IPS-15b (cell line): ENCODE results near the gene TMED6.

Experiments used
- H3K27me3 ChIP-seq: one replicate; pipeline ENCODE4 v1.6.1; 2013; ENCODE audit warnings: low read length; ENCODE audit not compliant: control insufficient read depth, insufficient read depth
- H3K36me3 ChIP-seq: one replicate; pipeline ENCODE4 v1.6.1; 2013; ENCODE audit warnings: low read length; ENCODE audit not compliant: control insufficient read depth, insufficient read depth
- H3K4me1 ChIP-seq: one replicate; pipeline ENCODE4 v1.6.1; 2013; ENCODE audit warnings: mild to moderate bottlenecking, low read length; ENCODE audit not compliant: control insufficient read depth, insufficient read depth
- H3K4me3 ChIP-seq: one replicate; pipeline ENCODE4 v1.5.1; 2013; ENCODE audit warnings: low read depth, low read length
- H3K9ac ChIP-seq: one replicate; pipeline ENCODE4 v1.6.1; 2013; ENCODE audit warnings: low read depth, mild to moderate bottlenecking, low read length
- H3K9me3 ChIP-seq: one replicate; pipeline ENCODE4 v1.6.1; 2013; ENCODE audit warnings: mild to moderate bottlenecking, low read length; ENCODE audit not compliant: control insufficient read depth, insufficient read depth

TMED6 gene

GRCh38 chr16:69319826-69320739, 31.5 kb downstream of the TMED6 start:
- no peaks in the 10 kb centered on the region for H3K9me3 ChIP-seq
- no peak overlapping the region for H3K4me3 ChIP-seq
- H3K36me3 ChIP-seq: peaks cover 77% of the 10 kb centered on the region
- no peak overlapping the region for H3K9ac ChIP-seq
- H3K27me3 ChIP-seq: no peaks in the 10 kb centered on the region
- no peaks in the 10 kb centered on the region for H3K4me1 ChIP-seq

- Histone ChIP-seq H3K36me3 (peaks cover 70% of the 10 kb centered on the region), H3K27me3 (no peaks in the 10 kb centered on the region), H3K4me1 (no peaks in the 10 kb centered on the region), H3K9ac (no peak overlapping the region), H3K4me3 (no peak overlapping the region), H3K9me3 (no peaks in the 10 kb centered on the region)
These were observed 32.2 kb downstream of the TMED6 start for GRCh38 chr16:69319381-69319780.

- peaks cover 66% of the 10 kb centered on the region for H3K36me3 ChIP-seq
- no peaks in the 10 kb centered on the region for H3K27me3 ChIP-seq
- no peak overlapping the region for H3K9ac ChIP-seq
- H3K4me1 ChIP-seq: no peaks in the 10 kb centered on the region
- no peaks in the 10 kb centered on the region for H3K9me3 ChIP-seq
- no peak overlapping the region for H3K4me3 ChIP-seq
These were observed 32.7 kb downstream of the TMED6 start for GRCh38 chr16:69318911-69319289.

GRCh38 chr16:69318177-69318910, 33.2 kb downstream of the TMED6 start:
- Histone ChIP-seq H3K27me3 (no peaks in the 10 kb centered on the region), H3K4me1 (no peaks in the 10 kb centered on the region), H3K4me3 (no peak overlapping the region), H3K9ac (no peak overlapping the region), H3K9me3 (no peaks in the 10 kb centered on the region), H3K36me3 (peaks cover 62% of the 10 kb centered on the region)

GRCh38 chr16:69316595-69317034, 35.0 kb downstream of the TMED6 start:
- Histone ChIP-seq H3K36me3 (peaks cover 49% of the 10 kb centered on the region), H3K27me3 (no peaks in the 10 kb centered on the region), H3K4me1 (no peaks in the 10 kb centered on the region), H3K4me3 (no peak overlapping the region), H3K9me3 (no peaks in the 10 kb centered on the region), H3K9ac (no peak overlapping the region)

GRCh38 chr16:69315486-69316311, 35.9 kb downstream of the TMED6 start:
- H3K4me3 ChIP-seq: no peak overlapping the region
- H3K36me3 ChIP-seq: peaks cover 40% of the 10 kb centered on the region
- no peaks in the 10 kb centered on the region for H3K27me3 ChIP-seq
- H3K9ac ChIP-seq: no peak overlapping the region
- no peaks in the 10 kb centered on the region for H3K4me1 ChIP-seq
- no peaks in the 10 kb centered on the region for H3K9me3 ChIP-seq

GRCh38 chr16:69314534-69314933, 37.1 kb downstream of the TMED6 start:
- no peaks in the 10 kb centered on the region for H3K9me3 ChIP-seq
- no peak overlapping the region for H3K4me3 ChIP-seq
- no peak overlapping the region for H3K9ac ChIP-seq
- H3K4me1 ChIP-seq: no peaks in the 10 kb centered on the region
- H3K27me3 ChIP-seq: no peaks in the 10 kb centered on the region
- peaks cover 28% of the 10 kb centered on the region for H3K36me3 ChIP-seq

GRCh38 chr16:69313469-69313868, 38.1 kb downstream of the TMED6 start:
- Histone ChIP-seq H3K4me1 (no peaks in the 10 kb centered on the region), H3K36me3 (peaks cover 19% of the 10 kb centered on the region), H3K9ac (no peak overlapping the region), H3K27me3 (no peaks in the 10 kb centered on the region), H3K9me3 (no peaks in the 10 kb centered on the region), H3K4me3 (no peak overlapping the region)

GRCh38 chr16:69311533-69312387, 39.8 kb downstream of the TMED6 start:
- H3K9me3 ChIP-seq: no peaks in the 10 kb centered on the region
- H3K27me3 ChIP-seq: no peaks in the 10 kb centered on the region
- H3K9ac ChIP-seq: peak overlapping the region; percentile 66
- peak overlapping the region; percentile 79 for H3K4me3 ChIP-seq
- H3K4me1 ChIP-seq: no peaks in the 10 kb centered on the region
- peaks cover 13% of the 10 kb centered on the region for H3K36me3 ChIP-seq

GRCh38 chr16:69310653-69311532, 40.7 kb downstream of the TMED6 start, which contains the start of gene VPS4A:
Gene VPS4A (plus strand): TSS chr16:69311350. CDS start chr16:69311512, 162 bp downstream.
- peak within 1 kb of the TSS; percentile 87 for H3K4me3 ChIP-seq
- no peaks in the 10 kb centered on the region for H3K27me3 ChIP-seq
- H3K36me3 ChIP-seq: peaks cover 4% of the 10 kb centered on the region
- H3K9me3 ChIP-seq: no peaks in the 10 kb centered on the region
- H3K9ac ChIP-seq: peak within 1 kb of the TSS; percentile 66
- H3K4me1 ChIP-seq: no peaks in the 10 kb centered on the region
